Ramos (cell line): ENCODE data around the gene GPD1.
"Not testable (repeated sequence)": the region's sequence is repeated elsewhere in the genome, so short reads cannot be mapped to it uniquely, and the experiment has no call there.

Experiments
- in situ Hi-C: fragments of 300-500 bp; cut with MboI; formaldehyde crosslinking; loops from one replicate; pipeline ENCODE4 v1.14.3; 2022; ENCODE audit warnings: low sequenced_read_pairs; ENCODE audit not compliant: unreplicated experiment

The GPD1 gene

GRCh38 chr12:50072198-50072907 is 31.5 kb upstream of the GPD1 start:
- in situ Hi-C loops = loop anchor here (5.0 kb wide), 2 partner anchors 105 to 240 kb away; no protein-coding TSS in a partner anchor

- in situ Hi-C loops = loop anchor here (5.0 kb wide), 2 partner anchors 104 to 239 kb away; no protein-coding TSS in a partner anchor
Observed at GRCh38 chr12:50073206-50073605, 30.6 kb upstream of the GPD1 start.

- in situ Hi-C loops = loop anchor here (5.0 kb wide), 2 partner anchors 104 to 239 kb away; no protein-coding TSS in a partner anchor
Observed at GRCh38 chr12:50073712-50074111, 30.1 kb upstream of the GPD1 start.

GRCh38 chr12:50074936-50075807 is 28.6 kb upstream of the GPD1 start:
- in situ Hi-C loops = loop anchor here (5.0 kb wide), 2 partner anchors 102 to 237 kb away; no protein-coding TSS in a partner anchor

- in situ Hi-C loops = no loop called here
Observed at GRCh38 chr12:50075808-50076170, 28.0 kb upstream of the GPD1 start.

- in situ Hi-C loops = no loop called here
Observed at GRCh38 chr12:50077099-50077498, 26.7 kb upstream of the GPD1 start.

GRCh38 chr12:50078281-50078680 is 25.5 kb upstream of the GPD1 start:
- in situ Hi-C loops = no loop called here

GRCh38 chr12:50079771-50080170 is 24.0 kb upstream of the GPD1 start:
- in situ Hi-C loops = no loop called here

- in situ Hi-C loops = no loop called here
Observed at GRCh38 chr12:50081096-50081808, 22.6 kb upstream of the GPD1 start.

- in situ Hi-C loops = no loop called here
Observed at GRCh38 chr12:50082644-50083043, 21.2 kb upstream of the GPD1 start.

- in situ Hi-C loops = no loop called here
Observed at GRCh38 chr12:50083301-50083700, 20.5 kb upstream of the GPD1 start.

GRCh38 chr12:50084409-50084774 is 19.4 kb upstream of the GPD1 start:
- in situ Hi-C loops = not testable (repeated sequence)

- in situ Hi-C loops = no loop called here
Observed at GRCh38 chr12:50084775-50085614, 18.8 kb upstream of the GPD1 start, which contains the start of gene SMARCD1. Gene SMARCD1 (plus strand): TSS chr12:50085342. CDS start chr12:50085370, 28 bp downstream.

- in situ Hi-C loops = no loop called here
Observed at GRCh38 chr12:50085615-50086072, 18.2 kb upstream of the GPD1 start.

GRCh38 chr12:50086148-50086547 is 17.7 kb upstream of the GPD1 start:
- in situ Hi-C loops = no loop called here

GRCh38 chr12:50087151-50087550 is 16.7 kb upstream of the GPD1 start:
- in situ Hi-C loops = no loop called here

- in situ Hi-C loops = no loop called here
Observed at GRCh38 chr12:50087995-50088394, 15.8 kb upstream of the GPD1 start.

GRCh38 chr12:50088577-50089335 is 15.1 kb upstream of the GPD1 start:
- in situ Hi-C loops = no loop called here

- in situ Hi-C loops = no loop called here
Observed at GRCh38 chr12:50089730-50090129, 14.1 kb upstream of the GPD1 start.
